ENCODE results near the gene AP3B2.
"Not testable (repeated sequence)": the region's sequence is repeated elsewhere in the genome, so short reads cannot be mapped to it uniquely, and the experiment has no call there.

Gene AP3B2, protein sequence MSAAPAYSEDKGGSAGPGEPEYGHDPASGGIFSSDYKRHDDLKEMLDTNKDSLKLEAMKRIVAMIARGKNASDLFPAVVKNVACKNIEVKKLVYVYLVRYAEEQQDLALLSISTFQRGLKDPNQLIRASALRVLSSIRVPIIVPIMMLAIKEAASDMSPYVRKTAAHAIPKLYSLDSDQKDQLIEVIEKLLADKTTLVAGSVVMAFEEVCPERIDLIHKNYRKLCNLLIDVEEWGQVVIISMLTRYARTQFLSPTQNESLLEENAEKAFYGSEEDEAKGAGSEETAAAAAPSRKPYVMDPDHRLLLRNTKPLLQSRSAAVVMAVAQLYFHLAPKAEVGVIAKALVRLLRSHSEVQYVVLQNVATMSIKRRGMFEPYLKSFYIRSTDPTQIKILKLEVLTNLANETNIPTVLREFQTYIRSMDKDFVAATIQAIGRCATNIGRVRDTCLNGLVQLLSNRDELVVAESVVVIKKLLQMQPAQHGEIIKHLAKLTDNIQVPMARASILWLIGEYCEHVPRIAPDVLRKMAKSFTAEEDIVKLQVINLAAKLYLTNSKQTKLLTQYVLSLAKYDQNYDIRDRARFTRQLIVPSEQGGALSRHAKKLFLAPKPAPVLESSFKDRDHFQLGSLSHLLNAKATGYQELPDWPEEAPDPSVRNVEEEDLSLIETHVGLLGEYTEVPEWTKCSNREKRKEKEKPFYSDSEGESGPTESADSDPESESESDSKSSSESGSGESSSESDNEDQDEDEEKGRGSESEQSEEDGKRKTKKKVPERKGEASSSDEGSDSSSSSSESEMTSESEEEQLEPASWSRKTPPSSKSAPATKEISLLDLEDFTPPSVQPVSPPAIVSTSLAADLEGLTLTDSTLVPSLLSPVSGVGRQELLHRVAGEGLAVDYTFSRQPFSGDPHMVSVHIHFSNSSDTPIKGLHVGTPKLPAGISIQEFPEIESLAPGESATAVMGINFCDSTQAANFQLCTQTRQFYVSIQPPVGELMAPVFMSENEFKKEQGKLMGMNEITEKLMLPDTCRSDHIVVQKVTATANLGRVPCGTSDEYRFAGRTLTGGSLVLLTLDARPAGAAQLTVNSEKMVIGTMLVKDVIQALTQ

GRCh38 chr15:82709421-82710207 lies at the start of gene AP3B2:
Gene AP3B2 (minus strand): TSS chr15:82709875. CDS start chr15:82709706, 169 bp downstream.
- DNase-seq = peak; percentile 71

- DNase-seq = no peak
These were observed 41.6 kb upstream of the AP3B2 start for GRCh38 chr15:82751308-82751707.

DNA sequence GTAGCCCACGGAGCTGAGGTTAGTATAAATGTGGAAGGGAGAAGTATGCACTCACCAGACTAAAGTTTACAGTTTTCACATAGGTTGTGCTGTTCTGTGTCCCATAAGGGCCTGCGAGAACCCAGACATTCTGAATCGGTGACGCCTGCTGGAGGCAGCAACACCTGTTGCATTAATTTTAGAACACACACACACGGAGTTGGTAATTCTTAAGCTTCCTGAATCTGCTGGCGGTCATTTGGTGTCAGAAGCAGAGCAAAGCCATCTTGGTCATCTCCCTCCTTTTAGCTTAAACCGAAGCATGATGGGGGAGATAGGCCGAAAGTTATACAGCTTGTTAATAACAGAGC lies 41.1 kb upstream of the AP3B2 start:
- no peak for DNase-seq

- DNase-seq = peak; percentile 94
These were observed 40.5 kb upstream of the AP3B2 start for GRCh38 chr15:82749951-82750830.

GRCh38 chr15:82748315-82748714 lies 38.6 kb upstream of the AP3B2 start:
- DNase-seq = no peak

- no peak for DNase-seq
These were observed 34.1 kb upstream of the AP3B2 start for GRCh38 chr15:82743810-82744209.

DNA sequence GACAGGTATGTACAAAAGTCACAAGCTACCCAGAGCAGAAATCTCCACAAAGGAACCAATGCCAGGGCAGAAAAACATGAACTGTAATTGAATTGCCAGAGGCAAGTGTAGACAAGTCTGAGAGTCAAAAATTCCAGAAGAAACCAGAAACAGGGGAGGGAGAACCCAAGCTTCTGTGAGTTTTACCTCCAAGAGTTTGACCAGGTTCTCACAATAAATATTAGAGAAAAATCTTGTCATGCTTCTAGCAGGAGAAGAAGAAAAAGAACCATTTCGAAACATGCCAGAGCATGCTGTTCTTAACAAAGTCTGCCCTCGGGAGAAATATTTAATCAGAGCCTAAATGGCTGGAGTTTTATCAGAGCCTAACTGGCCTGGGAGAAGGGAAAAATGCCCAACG lies 32.5 kb upstream of the AP3B2 start:
- no peak for DNase-seq

GRCh38 chr15:82739086-82739485 lies 29.4 kb upstream of the AP3B2 start:
- no peak for DNase-seq

- peak; percentile 25 for DNase-seq
These were observed 28.3 kb upstream of the AP3B2 start for GRCh38 chr15:82737975-82738374.

- no peak for DNase-seq
These were observed 21.9 kb upstream of the AP3B2 start for GRCh38 chr15:82731527-82731926.

DNA sequence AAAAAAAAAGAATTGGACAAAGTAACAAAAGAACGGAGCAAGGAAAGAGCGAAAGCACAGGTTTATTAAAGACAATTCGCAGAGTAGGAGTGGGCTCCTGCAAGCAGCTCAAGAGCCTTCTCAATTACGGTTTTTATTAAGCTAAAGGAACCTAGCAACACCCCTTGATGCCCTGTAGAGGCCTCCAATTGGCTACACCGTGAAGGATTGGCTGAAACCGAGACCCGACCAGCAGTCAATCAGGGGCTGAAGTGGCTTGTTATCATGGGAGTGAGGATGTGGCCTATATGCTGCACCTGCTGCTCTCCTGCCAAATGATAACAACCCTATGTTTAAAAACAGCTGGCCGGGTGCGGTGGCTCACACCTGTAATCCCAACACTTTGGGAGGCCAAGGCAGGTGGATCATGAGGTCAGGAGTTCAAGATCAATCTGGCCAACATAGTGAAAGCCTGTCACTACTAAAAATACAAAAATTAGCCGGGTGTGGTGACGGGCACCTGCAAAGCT lies 20.4 kb upstream of the AP3B2 start:
- no peak for DNase-seq

GRCh38 chr15:82726816-82727215 lies 17.1 kb upstream of the AP3B2 start:
- no peak for DNase-seq

DNA sequence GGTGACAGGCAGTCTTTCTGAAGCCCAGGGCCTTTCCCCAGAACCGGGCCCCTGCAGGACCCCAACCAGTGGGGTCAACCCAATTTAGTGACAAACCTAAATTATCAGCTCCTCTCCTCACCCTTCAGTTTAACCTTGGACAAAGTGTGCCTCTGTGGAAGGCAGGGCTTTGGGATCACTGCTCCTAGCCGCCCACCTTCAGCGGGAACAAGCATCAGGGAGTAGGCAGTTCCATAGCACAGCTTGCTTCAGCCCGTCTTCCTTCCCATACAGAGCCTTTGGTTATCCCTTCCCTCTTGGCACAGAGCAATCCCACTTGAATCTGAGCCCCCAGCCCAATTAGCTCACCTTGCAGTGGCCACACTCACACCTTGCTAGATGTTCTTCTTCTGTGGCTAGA lies 5.3 kb upstream of the AP3B2 start:
- DNase-seq = no peak

GRCh38 chr15:82714016-82714415 lies 4.3 kb upstream of the AP3B2 start:
- no peak for DNase-seq

- no peak for DNase-seq
These were observed 2.4 kb upstream of the AP3B2 start for GRCh38 chr15:82712036-82712435.

DNA sequence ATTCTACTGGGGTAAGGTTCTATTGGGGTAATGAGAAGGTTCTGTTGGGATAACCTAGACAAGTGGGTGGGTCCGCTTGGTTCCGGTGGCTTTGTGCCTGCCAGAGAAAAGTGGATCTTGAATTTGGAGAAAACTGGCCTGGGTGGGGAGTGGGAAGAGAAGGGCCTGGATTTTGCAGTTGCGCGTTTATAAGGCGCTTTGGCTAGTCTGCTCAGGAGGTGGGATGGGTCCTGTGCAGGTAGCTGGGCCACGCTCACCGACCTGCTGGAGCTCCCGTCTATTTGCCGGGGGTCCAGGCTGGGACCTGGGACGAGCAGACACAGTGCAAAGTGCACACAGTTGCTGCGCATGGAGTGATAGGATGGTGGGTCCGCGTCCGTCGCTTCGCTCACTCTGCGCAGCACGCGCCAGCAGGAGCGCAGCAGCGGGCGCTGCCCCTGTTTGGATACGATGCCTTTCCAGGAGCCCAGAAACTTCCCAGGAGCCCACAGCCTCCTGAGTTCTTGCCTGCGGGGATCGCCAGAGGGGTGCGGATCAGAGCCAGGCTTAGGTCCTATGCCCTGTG lies 1.3 kb upstream of the AP3B2 start:
- DNase-seq = no peak

DNA sequence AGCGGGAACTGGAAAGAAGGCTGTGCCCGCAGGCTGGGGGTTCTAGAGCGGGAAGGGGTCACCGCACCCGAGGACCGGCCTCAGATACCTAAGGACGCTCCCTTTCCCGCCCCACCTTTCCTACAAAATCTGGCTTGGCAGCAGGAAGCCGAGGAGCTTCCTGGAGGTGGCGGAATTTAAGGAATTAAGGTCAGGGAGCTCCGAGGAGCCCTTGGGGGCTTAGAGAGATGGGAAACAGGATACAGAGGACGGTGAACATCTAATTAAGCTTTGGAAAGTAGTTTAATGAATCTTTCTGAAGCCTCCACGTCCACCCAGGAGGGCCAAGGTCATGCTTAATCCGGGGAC lies 507 bp upstream of the AP3B2 start:
- no peak for DNase-seq

GRCh38 chr15:82709081-82709420 lies 624 bp downstream of the AP3B2 start:
- peak; percentile 34 for DNase-seq

DNA sequence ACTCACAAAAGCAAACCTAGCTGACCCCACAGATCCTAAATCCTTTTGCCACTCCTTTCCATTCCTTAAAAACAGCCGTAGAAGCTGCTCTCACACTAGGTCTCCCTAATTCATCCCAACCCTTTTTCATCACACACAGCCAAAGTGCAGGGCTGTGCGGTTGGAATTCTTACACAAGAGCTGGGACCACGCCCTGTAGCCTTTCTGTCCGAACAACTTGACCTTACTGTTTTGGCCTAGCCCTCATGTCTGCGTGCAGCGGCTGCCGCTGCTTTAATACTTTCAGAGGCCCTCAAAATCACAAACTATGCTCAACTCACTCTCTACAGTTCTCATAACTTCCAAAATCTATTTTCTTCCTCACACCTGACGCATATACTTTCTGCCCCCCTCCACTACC lies 3.8 kb downstream of the AP3B2 start:
- not testable (repeated sequence) for DNase-seq

DNA sequence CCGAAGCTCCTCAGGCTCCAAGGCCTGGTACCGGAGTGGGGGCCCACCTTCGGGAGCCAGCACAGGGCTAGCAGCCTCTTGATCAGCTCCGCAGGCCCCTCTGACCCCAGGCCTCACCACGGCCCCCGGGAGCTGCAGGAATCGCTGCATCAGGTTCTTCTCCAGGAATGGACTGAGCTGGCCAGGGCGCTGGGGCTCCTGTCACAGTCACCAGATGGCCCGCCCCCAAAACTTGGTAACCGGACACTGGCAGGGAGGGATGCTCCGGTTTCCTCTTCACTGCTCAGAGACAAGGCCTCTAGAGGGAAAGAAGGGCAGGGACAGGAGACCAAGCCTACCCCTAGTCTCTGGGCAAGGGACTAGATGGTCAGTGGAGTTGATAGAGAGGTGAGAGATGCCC lies 9.9 kb downstream of the AP3B2 start:
- no peak for DNase-seq

DNA sequence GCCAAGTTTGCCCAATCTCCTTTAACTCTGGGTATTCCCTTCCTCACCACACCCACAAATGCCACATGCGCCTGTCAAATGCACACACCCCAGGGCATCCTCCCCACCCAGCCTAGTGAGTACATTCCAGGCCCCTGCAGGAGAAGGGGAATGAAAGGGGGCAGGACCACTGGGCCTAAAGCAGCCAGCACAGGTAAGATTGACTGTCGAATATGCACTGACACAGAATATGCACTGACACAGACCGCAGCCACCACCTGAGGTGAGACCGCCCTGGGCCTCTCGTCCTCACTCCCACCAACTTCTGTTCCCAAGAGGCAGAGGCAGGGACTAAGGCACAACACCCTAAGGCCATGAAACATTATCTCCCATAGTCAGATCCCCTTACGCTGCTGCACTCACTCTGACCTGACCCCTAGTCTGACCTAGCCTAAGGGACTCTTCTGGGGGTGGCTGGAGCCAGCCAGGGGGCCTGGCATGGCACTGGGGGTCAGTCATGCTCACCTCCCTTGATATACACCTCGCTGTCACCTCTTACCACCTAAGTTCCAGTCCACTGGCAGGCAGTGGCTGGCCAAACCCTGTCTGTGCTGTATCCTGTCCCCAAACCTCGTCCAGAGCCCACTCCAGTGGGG lies 10.8 kb downstream of the AP3B2 start:
- DNase-seq = no peak

Measured in fibroblast of skin of right biceps (primary cell).